PC-3 (cell line): ENCODE data around the gene LRRC58.

ENCODE experiments used
- CTCF ChIP-seq: fragments of 300-600 bp; sonication (generic); conservative IDR thresholded peaks from 2 replicates; pipeline ENCODE4 v1.5.1; 2017; ENCODE audit warnings: antibody characterized with exemption, low read depth, mild to moderate bottlenecking, low read length
- EZH2 ChIP-seq: fragments of 300-600 bp; sonication (generic); IDR thresholded peaks from one replicate; pipeline ENCODE4 v1.6.1; 2017; ENCODE audit warnings: antibody characterized with exemption, mild to moderate bottlenecking, low read length; ENCODE audit not compliant: unreplicated experiment

DNA sequence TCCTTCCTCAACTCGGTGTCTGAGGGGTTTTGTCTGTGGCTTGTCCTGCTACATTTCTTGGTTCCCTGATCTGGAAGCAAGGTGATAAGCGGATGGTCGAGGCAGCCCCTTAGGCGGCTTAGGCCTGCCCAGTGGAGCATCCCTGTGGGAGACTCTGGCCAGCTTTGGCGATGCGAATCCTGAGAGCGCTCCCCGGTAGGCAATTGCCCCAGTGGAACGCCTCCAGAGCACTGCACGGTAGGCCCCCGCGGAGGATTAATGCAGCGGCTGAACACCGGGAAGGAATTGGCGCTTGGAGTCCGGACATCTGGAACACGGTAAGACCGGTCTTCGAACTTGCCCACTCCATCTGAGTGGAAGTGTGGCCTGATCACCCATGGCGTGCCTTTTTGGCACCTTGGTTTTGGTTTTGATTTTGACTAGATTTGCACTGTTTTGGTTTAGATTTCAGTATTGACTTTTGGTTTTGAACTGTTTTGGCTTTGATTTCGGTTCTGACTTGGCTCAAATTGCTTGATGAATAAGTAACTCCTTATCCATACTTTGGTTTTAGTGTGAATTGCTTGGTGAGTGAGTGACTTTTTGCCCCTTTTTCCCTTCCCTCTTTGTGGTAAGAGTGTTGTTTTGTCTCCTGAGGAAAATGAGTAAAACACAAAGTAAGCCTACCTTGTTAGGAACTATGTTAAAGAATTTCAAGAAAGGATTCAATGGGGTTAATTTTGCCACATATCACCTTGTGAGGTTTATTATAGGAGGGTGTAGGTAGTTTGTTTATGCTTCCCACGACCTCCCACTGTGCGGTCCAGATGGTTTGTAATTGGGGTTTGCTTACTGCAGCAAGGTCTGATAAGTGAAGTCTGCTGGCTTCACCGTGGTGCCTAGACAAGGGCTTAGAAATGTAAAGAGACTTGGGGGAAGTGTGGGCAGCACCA is 37.0 kb downstream of the LRRC58 start:
- TF ChIP-seq CTCF (no peak), EZH2 (no peak)
